Hepatocyte (in vitro differentiated cells): Measurements from ENCODE around the gene UBE2E2. TPM values are rescaled to one million over a fixed set of nuclear protein-coding genes. Genes with fewer than 3 reads are reported as not detected.

Experiments used
- DNase-seq: peaks from one replicate; pipeline ENCODE4 v3.0.0-alpha.2; 2016; ENCODE audit warnings: low spot score
- H2AFZ ChIP-seq: fragments of 200-600 bp; sonication (generic); 2 replicates; pipeline ENCODE4 v1.6.0; 2016; ENCODE audit warnings: antibody characterized with exemption, mild to moderate bottlenecking
- H3K27ac ChIP-seq: fragments of 200-600 bp; sonication (generic); 2 replicates; pipeline ENCODE4 v1.5.1; 2016; ENCODE audit warnings: mild to moderate bottlenecking
- H3K27me3 ChIP-seq: fragments of 200-600 bp; sonication (generic); 2 replicates; pipeline ENCODE4 v1.6.1; 2016
- H3K36me3 ChIP-seq: fragments of 200-600 bp; sonication (generic); replicated peaks from 2 replicates; pipeline ENCODE4 v1.5.1; 2016; ENCODE audit warnings: low read depth; ENCODE audit not compliant: insufficient read depth
- H3K4me1 ChIP-seq: fragments of 200-600 bp; sonication (generic); 2 replicates; pipeline ENCODE4 v1.5.1; 2016; ENCODE audit warnings: mild to moderate bottlenecking, moderate library complexity; ENCODE audit not compliant: insufficient read depth
- H3K4me2 ChIP-seq: fragments of 200-600 bp; sonication (generic); 2 replicates; pipeline ENCODE4 v1.6.0; 2016
- H3K4me3 ChIP-seq: fragments of 200-600 bp; sonication (generic); 2 replicates; pipeline ENCODE4 v1.5.1; 2016; ENCODE audit warnings: mild to moderate bottlenecking
- H3K79me2 ChIP-seq: fragments of 200-600 bp; sonication (generic); 2 replicates; pipeline ENCODE4 v1.6.0; 2017; ENCODE audit warnings: mild to moderate bottlenecking
- H3K9me2 ChIP-seq: fragments of 200-600 bp; sonication (generic); replicated peaks from 2 replicates; pipeline ENCODE4 v1.6.0; 2017; ENCODE audit warnings: mild to moderate bottlenecking; ENCODE audit not compliant: insufficient read depth
- H3K9me3 ChIP-seq: fragments of 200-600 bp; sonication (generic); 2 replicates; pipeline ENCODE4 v1.5.1; 2016; ENCODE audit warnings: low read depth, mild to moderate bottlenecking
- H4K20me1 ChIP-seq: fragments of 200-600 bp; sonication (generic); 2 replicates; pipeline ENCODE4 v1.6.0; 2016; ENCODE audit warnings: mild to moderate bottlenecking; ENCODE audit not compliant: insufficient read depth, poor library complexity, severe bottlenecking
- EZH2 ChIP-seq: fragments of 200-600 bp; sonication (generic); IDR thresholded peaks from 2 replicates; pipeline ENCODE4 v1.6.1; 2016; ENCODE audit warnings: antibody characterized with exemption, mild to moderate bottlenecking, borderline replicate concordance
- EZH2phosphoT487 ChIP-seq: fragments of 200-600 bp; sonication (generic); IDR thresholded peaks from one replicate; pipeline ENCODE4 v1.6.1; 2018; ENCODE audit warnings: antibody characterized with exemption, mild to moderate bottlenecking, low read depth, moderate library complexity; ENCODE audit not compliant: unreplicated experiment, severe bottlenecking
- WGBS: methylation state at CpG from one replicate; pipeline ENCODE4 v1.1.6; 2016; ENCODE audit warnings: low lambda C conversion rate; ENCODE audit errors: missing lambda C conversion rate; 5-methylcytosine and 5-hydroxymethylcytosine counted together
- polyA plus RNA-seq: library from polyadenylated mRNA; unstranded; fragments of >200 nt; fragmentation: Nextera tagmentation; extraction: Ambion mirVana; gene quantifications from 2 replicates; pipeline ENCODE4 v1.2.1, GENCODE V29; 2016
- total RNA-seq: library from RNA; depleted of rRNA; stranded (reverse); fragments of >200 nt; gene quantifications from 2 replicates; pipeline ENCODE4 v1.2.3, GENCODE V29; 2014
- TF ChIP-seq, protein P1 (sequence below): fragments of 200-600 bp; sonication (generic); IDR thresholded peaks from 2 replicates; pipeline ENCODE4 v1.5.1; 2016; ENCODE audit warnings: antibody characterized with exemption, mild to moderate bottlenecking; ENCODE audit not compliant: poor library complexity

The UBE2E2 gene
- total and polyA plus RNA-seq, 2 experiments from 2014 or later, result 51.1 to 90.6 TPM

- no peak for DNase-seq
- Histone ChIP-seq H3K4me1 (no peaks in the 10 kb centered on the region), H3K27ac (no peak overlapping the region), H3K36me3 (no peaks in the 10 kb centered on the region), H3K9me3 (no peaks in the 10 kb centered on the region), H3K9me2 (no peaks in the 10 kb centered on the region), H3K4me3 (no peak overlapping the region), H3K79me2 (no peaks in the 10 kb centered on the region), H4K20me1 (no peaks in the 10 kb centered on the region), H3K4me2 (no peak overlapping the region), H2AFZ (no peak overlapping the region), H3K27me3 (no peaks in the 10 kb centered on the region)
- 100% methylated on average over 4 of the region's 4 CpGs for WGBS
- TF ChIP-seq EZH2phosphoT487 (no peak), EZH2 (no peak)
- TF ChIP-seq, protein P1, sequence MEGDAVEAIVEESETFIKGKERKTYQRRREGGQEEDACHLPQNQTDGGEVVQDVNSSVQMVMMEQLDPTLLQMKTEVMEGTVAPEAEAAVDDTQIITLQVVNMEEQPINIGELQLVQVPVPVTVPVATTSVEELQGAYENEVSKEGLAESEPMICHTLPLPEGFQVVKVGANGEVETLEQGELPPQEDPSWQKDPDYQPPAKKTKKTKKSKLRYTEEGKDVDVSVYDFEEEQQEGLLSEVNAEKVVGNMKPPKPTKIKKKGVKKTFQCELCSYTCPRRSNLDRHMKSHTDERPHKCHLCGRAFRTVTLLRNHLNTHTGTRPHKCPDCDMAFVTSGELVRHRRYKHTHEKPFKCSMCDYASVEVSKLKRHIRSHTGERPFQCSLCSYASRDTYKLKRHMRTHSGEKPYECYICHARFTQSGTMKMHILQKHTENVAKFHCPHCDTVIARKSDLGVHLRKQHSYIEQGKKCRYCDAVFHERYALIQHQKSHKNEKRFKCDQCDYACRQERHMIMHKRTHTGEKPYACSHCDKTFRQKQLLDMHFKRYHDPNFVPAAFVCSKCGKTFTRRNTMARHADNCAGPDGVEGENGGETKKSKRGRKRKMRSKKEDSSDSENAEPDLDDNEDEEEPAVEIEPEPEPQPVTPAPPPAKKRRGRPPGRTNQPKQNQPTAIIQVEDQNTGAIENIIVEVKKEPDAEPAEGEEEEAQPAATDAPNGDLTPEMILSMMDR, result no peak
Observed at GRCh38 chr3:23542079-23542478, 339.0 kb downstream of the UBE2E2 start.

GRCh38 chr3:23546181-23546580 lies 343.1 kb downstream of the UBE2E2 start:
- DNase-seq, result no peak
- no peaks in the 10 kb centered on the region for H3K9me2 ChIP-seq
- H4K20me1 ChIP-seq, result no peaks in the 10 kb centered on the region
- H3K4me3 ChIP-seq, result no peak overlapping the region
- no peaks in the 10 kb centered on the region for H3K79me2 ChIP-seq
- no peak overlapping the region for H2AFZ ChIP-seq
- no peaks in the 10 kb centered on the region for H3K9me3 ChIP-seq
- WGBS, result 100% methylated on average over 2 of the region's 2 CpGs
- no peaks in the 10 kb centered on the region for H3K4me1 ChIP-seq
- H3K4me2 ChIP-seq, result no peak overlapping the region
- H3K27me3 ChIP-seq, result no peaks in the 10 kb centered on the region
- TF ChIP-seq EZH2phosphoT487 (no peak), EZH2 (no peak)
- TF ChIP-seq, protein P1, result no peak
- H3K27ac ChIP-seq, result no peak overlapping the region
- H3K36me3 ChIP-seq, result no peaks in the 10 kb centered on the region

DNA sequence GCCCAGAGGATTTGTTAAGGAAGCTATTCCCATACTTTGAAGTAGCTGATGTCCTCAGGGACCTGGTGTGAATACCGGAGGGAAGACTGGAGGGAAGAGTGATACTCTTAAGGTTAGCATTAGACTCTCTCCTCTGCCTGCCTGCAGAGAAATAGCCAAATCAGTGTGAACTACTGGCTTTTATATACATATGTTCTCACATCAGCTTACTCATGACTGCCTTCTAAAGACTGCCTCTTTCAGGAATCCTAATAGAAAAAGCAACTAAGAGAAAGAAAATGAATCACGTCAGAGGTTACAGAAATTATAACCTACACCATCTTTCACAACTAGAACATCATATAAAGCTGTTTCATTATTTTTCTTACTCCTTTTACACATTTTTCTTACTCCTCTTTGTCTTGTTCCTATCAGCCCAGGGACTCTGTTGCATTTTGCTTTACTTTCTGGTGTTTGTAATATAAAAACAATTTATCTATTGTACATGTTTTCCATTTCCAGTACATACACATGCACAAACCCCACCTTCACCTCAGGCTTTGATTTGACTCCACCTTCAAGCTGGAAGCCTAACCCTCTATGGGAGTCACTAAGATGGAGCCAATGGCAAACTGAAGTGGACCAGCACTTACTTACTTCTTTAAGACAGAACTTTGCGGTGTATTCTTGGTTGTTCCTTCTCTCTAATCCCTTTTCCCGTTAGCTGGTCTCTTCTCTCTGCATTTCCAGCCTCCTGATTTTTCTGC lies 345.0 kb downstream of the UBE2E2 start:
- no peaks in the 10 kb centered on the region for H3K36me3 ChIP-seq
- no peaks in the 10 kb centered on the region for H3K27me3 ChIP-seq
- H3K4me3 ChIP-seq, result no peak overlapping the region
- no peak for TF ChIP-seq EZH2
- TF ChIP-seq EZH2phosphoT487, result no peak
- TF ChIP-seq, protein P1, result no peak
- no peak for DNase-seq
- no peaks in the 10 kb centered on the region for H3K4me1 ChIP-seq
- H3K27ac ChIP-seq, result no peak overlapping the region
- 88% methylated on average over 4 of the region's 4 CpGs for WGBS
- no peak overlapping the region for H2AFZ ChIP-seq
- H4K20me1 ChIP-seq, result no peaks in the 10 kb centered on the region
- no peaks in the 10 kb centered on the region for H3K79me2 ChIP-seq
- H3K9me3 ChIP-seq, result no peaks in the 10 kb centered on the region
- H3K9me2 ChIP-seq, result no peaks in the 10 kb centered on the region
- no peak overlapping the region for H3K4me2 ChIP-seq

DNA sequence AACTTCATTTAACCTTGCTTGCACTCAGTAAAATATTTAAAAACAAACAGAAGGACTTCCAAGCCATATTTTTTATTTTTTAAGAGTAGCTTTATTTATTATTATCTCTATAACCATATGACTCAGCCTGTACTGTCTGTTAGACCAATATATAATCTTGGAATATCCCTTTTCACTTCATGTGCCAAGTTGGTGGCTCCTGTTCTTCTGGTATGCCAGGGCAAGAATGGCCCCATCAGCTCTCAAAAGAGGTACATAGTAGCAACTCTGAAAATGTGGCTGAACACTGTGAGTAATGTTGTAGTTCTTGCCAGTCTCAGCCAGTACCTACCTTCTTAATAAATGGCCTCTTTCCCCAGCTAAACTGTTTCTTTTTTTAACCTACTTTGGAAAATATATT lies 345.6 kb downstream of the UBE2E2 start:
- no peaks in the 10 kb centered on the region for H3K9me3 ChIP-seq
- no peaks in the 10 kb centered on the region for H3K4me1 ChIP-seq
- H3K4me3 ChIP-seq, result no peak overlapping the region
- no peaks in the 10 kb centered on the region for H4K20me1 ChIP-seq
- no peak overlapping the region for H2AFZ ChIP-seq
- H3K4me2 ChIP-seq, result no peak overlapping the region
- no peaks in the 10 kb centered on the region for H3K36me3 ChIP-seq
- H3K79me2 ChIP-seq, result no peaks in the 10 kb centered on the region
- no peaks in the 10 kb centered on the region for H3K27me3 ChIP-seq
- TF ChIP-seq, protein P1, result no peak
- TF ChIP-seq EZH2phosphoT487 (no peak), EZH2 (no peak)
- H3K9me2 ChIP-seq, result no peaks in the 10 kb centered on the region
- no peak for DNase-seq
- no peak overlapping the region for H3K27ac ChIP-seq
